T-cell (primary cell): ENCODE data around the gene STARD13. TPM values are rescaled to one million over a fixed set of nuclear protein-coding genes. Genes with fewer than 3 reads are reported as not detected.
A peak's percentile ranks its signal among the peaks of the same experiment; 100 is the strongest.

Experiments used
- ATAC-seq, 4 experiments: fragments of 200-7000 bp in 3 of 4; fragments of 150-1000 bp in 1 of 4; cut with Tn5 transposase; replicated peaks in 1 of 4; 1 replicate in 3 of 4; 2 replicates in 1 of 4; pipeline ENCODE4 v1.10.0; 2021; ENCODE audit warnings: moderate library complexity in 3 of 4, mild to moderate bottlenecking in 2 of 4, moderate number of reproducible peaks in 1 of 4
- CTCF ChIA-PET, 2 donors: fragments of 300-600 bp; sonication (Branson Sonifier 250); formaldehyde crosslinking; loops; one replicate each; lab custom pipeline; 2022; ENCODE audit warnings: antibody characterized with exemption in 2 of 2; lab: Charles Lee
- POLR2A ChIA-PET, 2 donors: fragments of 300-600 bp; sonication (Branson Sonifier 250); formaldehyde crosslinking; loops; one replicate each; lab custom pipeline; 2022; ENCODE audit warnings: antibody characterized with exemption in 2 of 2; lab: Charles Lee
- DNase-seq, 35 experiments: peaks; one replicate each; pipeline versions ENCODE4 v3.0.0 to v3.0.0-alpha.2; 2013 to 2023
- H3K27ac ChIP-seq: one replicate; pipeline ENCODE4 v1.5.1; 2013; ENCODE audit warnings: low read length
- H3K27me3 ChIP-seq, 2 experiments: replicated peaks in 1 of 2; 1 replicate in 1 of 2; 2 replicates in 1 of 2; pipeline versions ENCODE4 v1.6.1 to v1.7.0; 2013; ENCODE audit warnings: low read length in 1 of 2, mixed read lengths in 1 of 2; ENCODE audit not compliant: control insufficient read depth in 2 of 2, insufficient read depth in 2 of 2; ENCODE audit errors: extremely low read depth in 1 of 2
- H3K36me3 ChIP-seq, 2 donors: 1 replicate in 1 of 2; 2 replicates in 1 of 2; pipeline versions ENCODE4 v1.6.1 to v1.7.0; 2013; ENCODE audit warnings: low read length in 1 of 2; ENCODE audit not compliant: control insufficient read depth in 2 of 2, insufficient read depth in 1 of 2; ENCODE audit errors: extremely low read depth in 1 of 2
- H3K4me1 ChIP-seq, 2 experiments: 1 replicate in 1 of 2; 2 replicates in 1 of 2; pipeline versions ENCODE4 v1.6.1 to v1.7.0; 2013; ENCODE audit warnings: low read length in 2 of 2, mixed read lengths in 1 of 2; ENCODE audit not compliant: insufficient read depth in 2 of 2, control insufficient read depth in 1 of 2; ENCODE audit errors: extremely low read depth in 1 of 2
- H3K4me3 ChIP-seq, 2 donors: 1 replicate in 1 of 2; 2 replicates in 1 of 2; pipeline versions ENCODE4 v1.5.1 to v1.7.0; 2013; ENCODE audit warnings: mild to moderate bottlenecking in 2 of 2, low read length in 1 of 2, moderate library complexity in 1 of 2; ENCODE audit not compliant: control insufficient read depth in 1 of 2; ENCODE audit errors: extremely low read depth in 1 of 2
- H3K9me3 ChIP-seq: 2 replicates; pipeline ENCODE4 v1.7.0; 2013
- H3K27ac Mint-ChIP-seq, 2 donors: one replicate each; pipeline ENCODE4 v1.8.0; 2020 to 2021; ENCODE audit warnings: mild to moderate bottlenecking in 2 of 2, mixed read lengths in 2 of 2
- H3K27me3 Mint-ChIP-seq, 2 donors: one replicate each; pipeline ENCODE4 v1.8.0; 2021 to 2022; ENCODE audit warnings: mixed read lengths in 2 of 2
- H3K36me3 Mint-ChIP-seq: one replicate; pipeline ENCODE4 v1.8.0; 2021; ENCODE audit warnings: mixed read lengths
- H3K4me1 Mint-ChIP-seq, 3 donors: one replicate each; pipeline ENCODE4 v1.8.0; 2020 to 2022; ENCODE audit warnings: mixed read lengths in 3 of 3, mild to moderate bottlenecking in 1 of 3
- H3K4me3 Mint-ChIP-seq, 3 donors: one replicate each; pipeline ENCODE4 v1.8.0; 2020 to 2022; ENCODE audit warnings: mild to moderate bottlenecking in 3 of 3, mixed read lengths in 3 of 3, moderate library complexity in 3 of 3
- H3K9me3 Mint-ChIP-seq, 3 donors: one replicate each; pipeline ENCODE4 v1.8.0; 2020 to 2022; ENCODE audit warnings: mixed read lengths in 3 of 3
- WGBS: methylation state at CpG from one replicate; pipeline ENCODE4 v1.1.5; 2013; ENCODE audit warnings: missing lambda C conversion rate; ENCODE audit not compliant: insufficient coverage; 5-methylcytosine and 5-hydroxymethylcytosine counted together
- total RNA-seq, 35 experiments: library from RNA in 6 of 35; stranded (reverse) in 6 of 35; fragments of 120-200 nt in 1 of 35; gene quantifications; one replicate each; pipeline versions ENCODE4 v1.2.1 to v1.2.4 and lab custom pipeline; 2013 to 2026

The STARD13 gene
- total RNA-seq, 5 donors from 2014 or later (not counting 1 experiment from before 2014, with no cell fraction given), result 0.39 to 0.53 (median 0.44) TPM; not detected in 2

GRCh38 chr13:33229446-33230177, 55.9 kb downstream of the STARD13 start:
- H3K27me3 Mint-ChIP-seq, result peaks cover 0 to 4% of the 10 kb centered on the region in 2 donors

DNA sequence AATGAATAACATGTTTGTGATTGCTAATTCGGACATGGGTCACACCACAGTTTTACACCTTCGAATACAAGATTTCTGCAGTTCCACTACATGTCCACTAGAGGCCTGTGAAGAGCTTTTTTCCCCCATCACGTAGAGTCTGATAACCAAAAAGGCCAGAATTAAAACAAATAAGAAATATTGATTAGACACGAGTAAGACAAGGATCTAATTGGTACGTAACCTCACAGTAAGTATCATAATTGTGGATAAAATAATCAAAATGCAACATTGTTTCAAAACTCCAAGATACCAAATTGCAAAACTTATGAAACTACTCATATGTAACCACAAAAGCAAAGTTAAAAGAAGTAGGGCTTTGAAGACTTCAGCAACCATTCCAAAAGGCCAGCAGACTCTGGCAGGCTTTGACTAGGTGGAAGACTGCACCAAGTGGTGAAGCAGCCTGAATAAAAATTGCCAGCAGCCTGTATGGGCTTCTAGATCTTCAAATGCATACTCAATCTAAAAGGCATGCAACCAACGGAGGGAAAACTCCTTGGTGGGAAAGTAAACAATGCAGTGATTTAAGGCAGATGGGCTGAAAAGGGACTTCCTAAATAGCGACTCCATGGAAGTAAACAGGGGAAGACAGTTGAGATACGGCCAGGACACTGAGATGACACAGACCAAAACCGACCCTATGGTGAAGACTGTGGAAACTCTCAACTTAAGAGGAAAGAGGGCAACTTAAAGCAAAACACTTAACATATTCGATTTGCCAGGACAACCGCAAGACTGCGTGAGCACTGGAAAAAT, 56.7 kb downstream of the STARD13 start:
- Mint-ChIP-seq H3K4me1 (peaks cover 3 to 4% (median 3%) of the 10 kb centered on the region in 3 donors), H3K4me3 (no peak overlapping the region), H3K36me3 (peaks cover 4% of the 10 kb centered on the region), H3K27me3 (peaks cover 0 to 4% of the 10 kb centered on the region in 2 donors), H3K27ac (no peak overlapping the region), H3K9me3 (peaks cover 9 to 13% (median 13%) of the 10 kb centered on the region in 3 donors)
- Histone ChIP-seq H3K27ac (no peak overlapping the region), H3K9me3 (no peaks in the 10 kb centered on the region), H3K36me3 (no peaks in the 10 kb centered on the region), H3K4me3 (no peak overlapping the region), H3K4me1 (no peaks in the 10 kb centered on the region), H3K27me3 (no peaks in the 10 kb centered on the region)
- ChIA-PET CTCF (interaction anchor here (0.9 to 2.6 kb wide), 9 partner anchors 29 to 1913 kb away, joined by 3 to 22 read pairs (median 6); no protein-coding TSS in a partner anchor), POLR2A (no interaction called here)
- 84% methylated on average over 6 of the region's 12 CpGs for WGBS
- ATAC-seq (peak in 3 of 4 experiments; percentile 44 to 50 (median 49)), DNase-seq (peak in 5 of 35 experiments; percentile 2 to 62 (median 10))

More at GRCh38 chr13:33229446-33230177, 55.9 kb downstream of the STARD13 start:
- POLR2A ChIA-PET, result no interaction called here
- Mint-ChIP-seq H3K36me3 (peaks cover 4% of the 10 kb centered on the region), H3K9me3 (peaks cover 9 to 16% (median 11%) of the 10 kb centered on the region in 3 donors), H3K4me1 (peaks cover 3 to 4% (median 3%) of the 10 kb centered on the region in 3 donors), H3K4me3 (no peak overlapping the region), H3K27ac (no peak overlapping the region)
- no peaks in the 10 kb centered on the region for H3K4me1 ChIP-seq
- ATAC-seq (no peak), DNase-seq (no peak)
- H3K27me3 ChIP-seq, result no peaks in the 10 kb centered on the region
- H3K9me3 ChIP-seq, result no peaks in the 10 kb centered on the region
- 96% methylated on average over 3 of the region's 10 CpGs for WGBS
- H3K4me3 ChIP-seq, result no peak overlapping the region
- H3K36me3 ChIP-seq, result no peaks in the 10 kb centered on the region
- CTCF ChIA-PET, result interaction anchor here (1.2 to 2.6 kb wide), 3 partner anchors 30 to 495 kb away, joined by 3 to 11 read pairs (median 3); no protein-coding TSS in a partner anchor
- H3K27ac ChIP-seq, result no peak overlapping the region

GRCh38 chr13:33227927-33228647, 57.5 kb downstream of the STARD13 start:
- Histone ChIP-seq H3K27me3 (no peaks in the 10 kb centered on the region), H3K4me1 (no peaks in the 10 kb centered on the region), H3K4me3 (no peak overlapping the region), H3K9me3 (no peaks in the 10 kb centered on the region), H3K27ac (no peak overlapping the region), H3K36me3 (no peaks in the 10 kb centered on the region)
- WGBS, result 100% methylated on average over 5 of the region's 7 CpGs
- DNase-seq (no peak), ATAC-seq (no peak)
- H3K27ac Mint-ChIP-seq, result no peak overlapping the region
- H3K4me3 Mint-ChIP-seq, result no peak overlapping the region
- peaks cover 0 to 4% of the 10 kb centered on the region in 2 donors for H3K27me3 Mint-ChIP-seq
- peaks cover 4% of the 10 kb centered on the region for H3K36me3 Mint-ChIP-seq
- CTCF ChIA-PET, result interaction anchor here (0.6 to 2.6 kb wide), 11 partner anchors 29 to 1913 kb away, joined by 3 to 22 read pairs (median 4); no protein-coding TSS in a partner anchor
- POLR2A ChIA-PET, result no interaction called here
- H3K4me1 Mint-ChIP-seq, result peaks cover 3 to 4% (median 3%) of the 10 kb centered on the region in 3 donors
- peaks cover 5 to 8% (median 8%) of the 10 kb centered on the region in 3 donors for H3K9me3 Mint-ChIP-seq

- ATAC-seq (no peak), DNase-seq (no peak)
- H3K27ac Mint-ChIP-seq, result no peak overlapping the region
- no peaks in the 10 kb centered on the region for H3K4me1 ChIP-seq
- H3K9me3 ChIP-seq, result no peaks in the 10 kb centered on the region
- ChIA-PET CTCF (no interaction called here), POLR2A (interaction anchor here in 1 of 2 donors (0.5 kb wide), 1 partner anchor 320 kb away, joined by 4 read pairs; no protein-coding TSS in a partner anchor)
- H3K27ac ChIP-seq, result no peak overlapping the region
- H3K4me3 Mint-ChIP-seq, result no peak overlapping the region
- H3K36me3 ChIP-seq, result no peaks in the 10 kb centered on the region
- WGBS, result no CpG with 5 or more reads among the region's 3 CpGs
- no peak overlapping the region for H3K4me3 ChIP-seq
- peaks cover 0 to 2% (median 0%) of the 10 kb centered on the region in 3 donors for H3K9me3 Mint-ChIP-seq
- H3K27me3 Mint-ChIP-seq, result peaks cover 0 to 4% of the 10 kb centered on the region in 2 donors
- no peaks in the 10 kb centered on the region for H3K27me3 ChIP-seq
- peaks cover 3 to 5% (median 4%) of the 10 kb centered on the region in 3 donors for H3K4me1 Mint-ChIP-seq
- no peaks in the 10 kb centered on the region for H3K36me3 Mint-ChIP-seq
Observed at GRCh38 chr13:33224686-33225085, 60.9 kb downstream of the STARD13 start.

DNA sequence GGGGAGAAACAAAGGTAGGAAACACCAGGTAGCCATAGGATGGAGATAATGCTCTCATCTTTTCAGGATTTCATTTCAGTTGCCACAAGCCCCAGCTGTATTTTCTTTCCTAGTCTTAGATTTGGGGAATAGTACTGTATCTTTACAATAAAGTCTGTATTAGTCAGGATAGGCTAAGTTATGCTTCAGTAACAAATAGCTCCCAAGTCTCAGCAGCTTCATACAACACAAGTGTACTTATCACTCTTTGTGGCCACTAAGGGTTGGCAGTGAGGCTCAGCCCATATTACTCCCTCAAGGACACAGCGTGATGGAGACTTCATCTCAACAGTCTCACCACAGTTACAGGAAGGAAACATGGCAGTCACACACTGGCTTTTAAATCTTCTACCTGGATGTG, 61.4 kb downstream of the STARD13 start:
- Histone ChIP-seq H3K4me1 (no peaks in the 10 kb centered on the region), H3K9me3 (no peaks in the 10 kb centered on the region), H3K27me3 (no peaks in the 10 kb centered on the region), H3K4me3 (no peak overlapping the region), H3K36me3 (no peaks in the 10 kb centered on the region), H3K27ac (no peak overlapping the region)
- POLR2A ChIA-PET, result no interaction called here
- CTCF ChIA-PET, result interaction anchor here in 1 of 2 donors (0.7 kb wide), 1 partner anchor 1941 kb away, joined by 3 read pairs; no protein-coding TSS in a partner anchor
- Mint-ChIP-seq H3K36me3 (no peaks in the 10 kb centered on the region), H3K4me1 (peaks cover 3 to 5% (median 4%) of the 10 kb centered on the region in 3 donors), H3K9me3 (peaks cover 0 to 2% (median 0%) of the 10 kb centered on the region in 3 donors), H3K4me3 (no peak overlapping the region), H3K27me3 (peaks cover 0 to 4% of the 10 kb centered on the region in 2 donors), H3K27ac (no peak overlapping the region)
- ATAC-seq (no peak), DNase-seq (no peak)
- no CpG with 5 or more reads among the region's 1 CpG for WGBS
